Lower lobe of right lung (tissue), 2 donors: ENCODE results near the gene BZW2. TPM values are rescaled to one million over a fixed set of nuclear protein-coding genes. Genes with fewer than 3 reads are reported as not detected.

ENCODE experiments used
- ATAC-seq, 2 donors: fragments of 200-7000 bp; cut with Tn5 transposase; one replicate each; pipeline ENCODE4 v1.9.1; 2020 to 2022; ENCODE audit warnings: mild to moderate bottlenecking in 2 of 2, moderate library complexity in 2 of 2
- DNase-seq: peaks from one replicate; pipeline ENCODE4 v3.0.0-alpha.2; 2020
- H3K27ac ChIP-seq: fragments of 200-600 bp; one replicate; pipeline ENCODE4 v1.8.0; 2022
- H3K27me3 ChIP-seq: fragments of 200-600 bp; one replicate; pipeline ENCODE4 v1.8.0; 2022; ENCODE audit warnings: low read depth
- H3K36me3 ChIP-seq: fragments of 200-600 bp; one replicate; pipeline ENCODE4 v1.8.0; 2022; ENCODE audit warnings: mild to moderate bottlenecking
- H3K4me1 ChIP-seq: fragments of 200-600 bp; one replicate; pipeline ENCODE4 v1.8.0; 2022
- H3K4me3 ChIP-seq: fragments of 200-600 bp; one replicate; pipeline ENCODE4 v1.8.0; 2022; ENCODE audit warnings: mild to moderate bottlenecking
- H3K9me3 ChIP-seq: fragments of 200-600 bp; one replicate; pipeline ENCODE4 v1.8.0; 2022
- intact Hi-C: fragments of 100-400 bp; cut with DNase I; formaldehyde crosslinking; loops from one replicate; pipeline ENCODE4 v1.11.0; 2022
- total RNA-seq: library from RNA; stranded (reverse); fragmentation: NEBNext Ultra II Directional; extraction: Animal tissue kit (Norgen Biotek cat#: 25700); gene quantifications from one replicate; pipeline ENCODE4 v1.2.1, GENCODE V29; 2021
- TF ChIP-seq, protein P1 (sequence below): fragments of 200-600 bp; IDR thresholded peaks from one replicate; pipeline ENCODE4 v1.8.0; 2022; ENCODE audit warnings: antibody characterized with exemption, mild to moderate bottlenecking
- donor health status: DM: no; HTN: yes; CAD: no; lungs with severe emphysema.

The BZW2 gene
- total RNA-seq, 1 donor from 2014 or later: 24.6 TPM

DNA sequence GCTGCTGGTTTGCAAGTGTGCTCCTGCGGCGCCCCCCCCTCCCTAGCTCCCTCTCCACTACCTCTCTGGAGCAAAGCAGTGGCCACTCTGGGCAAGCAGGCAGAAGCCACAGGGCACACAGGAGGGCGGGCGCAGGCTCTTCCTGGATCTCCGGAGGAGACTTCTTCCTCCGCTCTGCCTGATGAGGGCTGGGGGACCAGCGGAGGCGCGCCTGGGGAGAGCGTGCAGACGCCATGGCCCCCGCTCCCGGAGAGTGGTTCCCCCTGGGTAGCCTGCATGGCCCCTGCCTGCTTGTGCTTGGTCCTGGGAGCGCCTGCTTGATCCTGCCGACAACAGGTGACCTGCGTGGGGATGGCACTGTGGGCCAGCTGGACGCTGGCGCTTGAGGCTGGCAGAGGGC, 29.4 kb upstream of the BZW2 start:
- Histone ChIP-seq H3K27me3 (no peaks in the 10 kb centered on the region), H3K27ac (no peak overlapping the region), H3K36me3 (peaks cover 59% of the 10 kb centered on the region), H3K4me3 (no peak overlapping the region), H3K9me3 (no peaks in the 10 kb centered on the region), H3K4me1 (no peaks in the 10 kb centered on the region)
- ATAC-seq (no peak), DNase-seq (peak; percentile 45)
- TF ChIP-seq, protein P1, sequence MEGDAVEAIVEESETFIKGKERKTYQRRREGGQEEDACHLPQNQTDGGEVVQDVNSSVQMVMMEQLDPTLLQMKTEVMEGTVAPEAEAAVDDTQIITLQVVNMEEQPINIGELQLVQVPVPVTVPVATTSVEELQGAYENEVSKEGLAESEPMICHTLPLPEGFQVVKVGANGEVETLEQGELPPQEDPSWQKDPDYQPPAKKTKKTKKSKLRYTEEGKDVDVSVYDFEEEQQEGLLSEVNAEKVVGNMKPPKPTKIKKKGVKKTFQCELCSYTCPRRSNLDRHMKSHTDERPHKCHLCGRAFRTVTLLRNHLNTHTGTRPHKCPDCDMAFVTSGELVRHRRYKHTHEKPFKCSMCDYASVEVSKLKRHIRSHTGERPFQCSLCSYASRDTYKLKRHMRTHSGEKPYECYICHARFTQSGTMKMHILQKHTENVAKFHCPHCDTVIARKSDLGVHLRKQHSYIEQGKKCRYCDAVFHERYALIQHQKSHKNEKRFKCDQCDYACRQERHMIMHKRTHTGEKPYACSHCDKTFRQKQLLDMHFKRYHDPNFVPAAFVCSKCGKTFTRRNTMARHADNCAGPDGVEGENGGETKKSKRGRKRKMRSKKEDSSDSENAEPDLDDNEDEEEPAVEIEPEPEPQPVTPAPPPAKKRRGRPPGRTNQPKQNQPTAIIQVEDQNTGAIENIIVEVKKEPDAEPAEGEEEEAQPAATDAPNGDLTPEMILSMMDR: no peak
- intact Hi-C loops: no loop called here

DNA sequence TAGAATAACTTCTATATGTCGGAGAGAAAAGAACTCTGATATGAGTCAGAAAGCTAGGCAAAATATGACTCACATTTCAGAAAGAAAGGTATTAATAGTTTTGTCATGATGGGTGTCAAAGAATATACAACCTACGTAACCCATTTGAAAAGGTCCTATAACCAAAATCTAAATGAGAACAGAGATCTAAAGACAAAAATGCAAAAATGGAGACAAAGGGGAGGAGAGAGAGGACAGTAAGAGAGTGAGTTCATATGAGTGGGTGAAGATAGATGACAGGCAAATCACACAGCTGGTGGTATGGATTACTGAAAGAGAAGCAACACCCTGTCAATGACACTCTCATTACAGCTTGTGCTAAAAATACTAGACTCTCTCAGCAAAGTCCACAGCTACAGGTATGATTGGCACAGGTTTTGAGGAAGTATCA, 26.0 kb upstream of the BZW2 start:
- H3K4me1 ChIP-seq: no peaks in the 10 kb centered on the region
- peaks cover 66% of the 10 kb centered on the region for H3K36me3 ChIP-seq
- H3K27me3 ChIP-seq: no peaks in the 10 kb centered on the region
- DNase-seq: no peak
- no peak overlapping the region for H3K4me3 ChIP-seq
- intact Hi-C loops: no loop called here
- no peaks in the 10 kb centered on the region for H3K9me3 ChIP-seq
- TF ChIP-seq, protein P1: no peak
- no peak for ATAC-seq
- no peak overlapping the region for H3K27ac ChIP-seq

DNA sequence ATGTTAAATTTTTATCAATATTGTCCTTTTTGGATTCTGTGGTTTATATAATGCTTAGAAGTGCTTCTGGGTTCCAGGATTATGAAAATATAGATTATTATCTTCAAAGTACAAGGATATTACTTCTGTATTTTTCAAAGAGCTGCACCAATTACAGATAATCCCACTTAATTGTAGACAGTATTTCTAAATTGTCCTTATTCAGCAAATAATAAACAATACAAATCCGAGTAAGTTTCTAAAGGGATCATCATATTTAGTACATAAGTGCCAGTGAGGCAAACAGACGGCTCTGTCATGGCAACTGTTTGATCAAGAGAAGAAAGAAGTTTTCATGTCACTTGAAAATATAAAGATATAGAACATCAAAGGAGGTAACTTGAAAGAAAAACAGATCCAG, 19.6 kb upstream of the BZW2 start:
- H3K27ac ChIP-seq: no peak overlapping the region
- H3K27me3 ChIP-seq: no peaks in the 10 kb centered on the region
- intact Hi-C loops: no loop called here
- H3K36me3 ChIP-seq: peaks cover 36% of the 10 kb centered on the region
- H3K4me3 ChIP-seq: no peak overlapping the region
- ATAC-seq (no peak), DNase-seq (no peak)
- H3K4me1 ChIP-seq: peaks cover 4% of the 10 kb centered on the region
- H3K9me3 ChIP-seq: no peaks in the 10 kb centered on the region
- TF ChIP-seq, protein P1: no peak

DNA sequence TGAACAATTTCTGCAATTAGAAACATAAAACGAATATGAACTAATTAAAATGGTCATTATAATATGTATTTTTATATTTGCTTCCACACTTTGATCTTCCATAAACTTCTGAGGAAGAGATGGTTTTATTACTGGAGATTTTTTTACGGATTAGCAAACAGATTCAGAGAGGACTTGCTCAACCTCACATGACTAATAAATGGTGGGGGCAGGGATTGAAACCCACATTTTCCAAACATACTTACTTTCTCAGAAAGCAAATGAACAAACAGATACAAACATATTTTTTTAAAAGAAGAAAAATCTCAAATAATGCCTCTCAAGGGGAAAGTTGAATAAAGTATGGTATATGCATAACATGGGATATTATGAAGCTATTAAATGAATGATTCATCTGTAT, 18.7 kb upstream of the BZW2 start:
- peaks cover 28% of the 10 kb centered on the region for H3K36me3 ChIP-seq
- intact Hi-C loops: no loop called here
- H3K4me1 ChIP-seq: peaks cover 4% of the 10 kb centered on the region
- no peak overlapping the region for H3K4me3 ChIP-seq
- DNase-seq: no peak
- H3K27me3 ChIP-seq: no peaks in the 10 kb centered on the region
- H3K9me3 ChIP-seq: no peaks in the 10 kb centered on the region
- no peak overlapping the region for H3K27ac ChIP-seq
- TF ChIP-seq, protein P1: no peak
- no peak for ATAC-seq

DNA sequence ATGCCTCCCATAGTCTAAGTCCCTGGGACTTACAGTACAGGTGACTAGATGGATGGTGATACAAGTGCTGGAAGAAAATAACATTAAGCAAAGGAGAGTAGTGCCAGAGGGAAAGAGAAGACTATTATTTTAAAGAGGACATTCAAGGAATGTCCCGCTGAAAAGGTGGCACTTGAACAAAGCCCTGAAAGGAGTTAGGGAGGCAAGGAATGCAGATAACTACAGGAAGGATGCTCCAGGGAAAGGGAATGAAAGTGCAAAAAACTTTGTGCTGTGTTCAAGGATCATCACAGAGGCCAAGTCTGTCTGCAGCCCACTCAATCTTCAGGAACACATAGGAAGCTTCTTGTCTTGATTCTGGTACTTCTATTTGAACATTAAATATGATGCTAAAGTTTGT, 15.3 kb upstream of the BZW2 start:
- ATAC-seq (no peak), DNase-seq (no peak)
- no peak overlapping the region for H3K4me3 ChIP-seq
- peaks cover 4% of the 10 kb centered on the region for H3K4me1 ChIP-seq
- no peaks in the 10 kb centered on the region for H3K9me3 ChIP-seq
- no peaks in the 10 kb centered on the region for H3K27me3 ChIP-seq
- no peak overlapping the region for H3K27ac ChIP-seq
- peaks cover 10% of the 10 kb centered on the region for H3K36me3 ChIP-seq
- intact Hi-C loops: no loop called here
- TF ChIP-seq, protein P1: no peak

DNA sequence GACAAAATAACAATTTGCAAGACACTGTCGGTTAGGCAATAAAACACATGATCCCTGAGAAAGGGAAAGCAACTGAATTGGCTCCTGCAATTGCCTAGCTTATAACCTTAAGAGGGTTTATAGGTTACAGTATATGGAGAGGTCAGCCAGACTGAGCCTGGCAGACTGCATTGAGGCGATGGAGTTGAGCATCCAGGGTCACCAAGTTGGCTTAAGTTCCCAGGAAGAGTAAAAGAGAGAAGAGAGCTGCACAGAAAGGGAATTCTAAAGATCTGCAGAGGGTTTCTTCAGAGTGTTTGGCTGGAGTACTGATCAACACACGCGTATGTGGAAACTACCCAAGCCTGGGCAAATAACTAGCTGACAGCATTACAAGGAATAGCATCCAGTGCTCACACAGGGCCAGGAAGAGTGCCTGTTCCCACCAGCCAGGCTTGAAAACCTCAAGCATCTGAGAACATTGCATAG, 11.7 kb upstream of the BZW2 start:
- peaks cover 16% of the 10 kb centered on the region for H3K4me1 ChIP-seq
- intact Hi-C loops: no loop called here
- no peak overlapping the region for H3K27ac ChIP-seq
- no peaks in the 10 kb centered on the region for H3K9me3 ChIP-seq
- H3K36me3 ChIP-seq: no peaks in the 10 kb centered on the region
- H3K27me3 ChIP-seq: no peaks in the 10 kb centered on the region
- H3K4me3 ChIP-seq: no peak overlapping the region
- TF ChIP-seq, protein P1: no peak
- ATAC-seq (peak; percentile 39 to 60), DNase-seq (no peak)
